Activated CD4-positive, alpha-beta memory T cell treated with anti-CD3 and anti-CD28 coated beads for 36 hours (primary cell): ENCODE results near the gene GARS1. TPM values are rescaled to one million over a fixed set of nuclear protein-coding genes. Genes with fewer than 3 reads are reported as not detected.
"Not testable (repeated sequence)": the region's sequence is repeated elsewhere in the genome, so short reads cannot be mapped to it uniquely, and the experiment has no call there.

ENCODE experiments used
- CTCF ChIA-PET: fragments of 350-600 bp; sonication (Branson Sonifier 250); formaldehyde crosslinking; loops from one replicate; lab custom pipeline; 2021; ENCODE audit warnings: antibody characterized with exemption, inconsistent platforms; lab: Charles Lee
- POLR2A ChIA-PET: fragments of 350-600 bp; sonication (Branson Sonifier 250); formaldehyde crosslinking; loops from one replicate; lab custom pipeline; 2021; ENCODE audit warnings: antibody characterized with exemption; lab: Charles Lee
- DNase-seq: peaks from one replicate; pipeline ENCODE4 v3.0.0-alpha.2; 2020
- H3K27ac Mint-ChIP-seq: one replicate; pipeline ENCODE4 v1.8.0; 2021; ENCODE audit warnings: mixed read lengths
- H3K27me3 Mint-ChIP-seq: one replicate; pipeline ENCODE4 v1.8.0; 2021; ENCODE audit warnings: mixed read lengths
- H3K36me3 Mint-ChIP-seq: one replicate; pipeline ENCODE4 v1.8.0; 2021; ENCODE audit warnings: mixed read lengths
- H3K4me1 Mint-ChIP-seq: one replicate; pipeline ENCODE4 v1.8.0; 2021; ENCODE audit warnings: low read depth, mixed read lengths
- H3K4me3 Mint-ChIP-seq: one replicate; pipeline ENCODE4 v1.8.0; 2021; ENCODE audit warnings: mild to moderate bottlenecking, mixed read lengths
- H3K9me3 Mint-ChIP-seq: one replicate; pipeline ENCODE4 v1.8.0; 2021; ENCODE audit warnings: mixed read lengths
- intact Hi-C: fragments of 100-400 bp; cut with micrococcal nuclease; formaldehyde crosslinking; loops from one replicate; pipeline ENCODE4 v1.15.1; 2023
- total RNA-seq, 2 experiments: library from RNA; stranded (reverse); gene quantifications; one replicate each; pipeline ENCODE4 v1.2.3, GENCODE V29; 2021

Gene GARS1
- total RNA-seq, 2 experiments from 2014 or later, result 345 to 368 TPM

GRCh38 chr7:30575910-30576309 lies 18.8 kb upstream of the GARS1 start:
- DNase-seq, result no peak
- Mint-ChIP-seq H3K4me3 (no peak overlapping the region), H3K36me3 (peaks cover 42% of the 10 kb centered on the region), H3K27ac (no peak overlapping the region), H3K4me1 (no peaks in the 10 kb centered on the region), H3K27me3 (no peaks in the 10 kb centered on the region), H3K9me3 (peaks cover 9% of the 10 kb centered on the region)
- ChIA-PET CTCF (no interaction called here), POLR2A (no interaction called here)
- intact Hi-C loops, result no loop called here

- no peaks in the 10 kb centered on the region for H3K27me3 Mint-ChIP-seq
- peaks cover 43% of the 10 kb centered on the region for H3K36me3 Mint-ChIP-seq
- POLR2A ChIA-PET, result no interaction called here
- no peak overlapping the region for H3K27ac Mint-ChIP-seq
- no peaks in the 10 kb centered on the region for H3K4me1 Mint-ChIP-seq
- intact Hi-C loops, result no loop called here
- no peak for DNase-seq
- no peak overlapping the region for H3K4me3 Mint-ChIP-seq
- CTCF ChIA-PET, result no interaction called here
- peaks cover 4% of the 10 kb centered on the region for H3K9me3 Mint-ChIP-seq
Measured at GRCh38 chr7:30583181-30583580, 11.5 kb upstream of the GARS1 start.

GRCh38 chr7:30584415-30584814 lies 10.3 kb upstream of the GARS1 start:
- ChIA-PET POLR2A (no interaction called here), CTCF (no interaction called here)
- no peak for DNase-seq
- Mint-ChIP-seq H3K9me3 (peaks cover 4% of the 10 kb centered on the region), H3K4me3 (no peak overlapping the region), H3K27me3 (no peaks in the 10 kb centered on the region), H3K4me1 (no peaks in the 10 kb centered on the region), H3K27ac (no peak overlapping the region), H3K36me3 (peaks cover 34% of the 10 kb centered on the region)
- intact Hi-C loops, result no loop called here

GRCh38 chr7:30584965-30585364 lies 9.7 kb upstream of the GARS1 start:
- Mint-ChIP-seq H3K4me1 (no peaks in the 10 kb centered on the region), H3K9me3 (peaks cover 4% of the 10 kb centered on the region), H3K27me3 (no peaks in the 10 kb centered on the region), H3K4me3 (no peak overlapping the region), H3K36me3 (peaks cover 34% of the 10 kb centered on the region), H3K27ac (no peak overlapping the region)
- DNase-seq, result no peak
- CTCF ChIA-PET, result interaction anchor here (0.7 kb wide), 1 partner anchor 155 kb away, joined by 3 read pairs; no protein-coding TSS in a partner anchor
- intact Hi-C loops, result no loop called here
- POLR2A ChIA-PET, result no interaction called here

DNA sequence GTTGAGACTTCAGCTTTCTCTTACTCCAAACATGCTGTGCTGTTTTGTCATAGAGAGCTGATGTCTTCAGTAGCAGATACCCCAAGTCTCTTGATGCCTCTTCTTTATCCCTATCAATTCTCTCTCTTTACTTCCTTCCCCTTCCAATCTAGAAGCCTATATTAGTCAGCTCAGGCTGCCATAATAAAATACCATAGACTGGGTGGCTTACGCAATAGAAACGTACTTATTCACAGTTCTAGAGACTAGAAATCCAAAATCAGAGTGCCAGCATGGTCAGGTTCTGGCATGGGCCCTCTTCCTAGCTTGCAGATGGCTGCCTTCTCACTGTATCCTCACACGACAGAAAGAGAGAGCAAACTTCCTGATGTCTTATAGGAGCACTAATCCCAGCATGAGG lies 9.0 kb upstream of the GARS1 start:
- intact Hi-C loops, result no loop called here
- Mint-ChIP-seq H3K36me3 (peaks cover 29% of the 10 kb centered on the region), H3K27me3 (no peaks in the 10 kb centered on the region), H3K27ac (no peak overlapping the region), H3K4me3 (no peak overlapping the region), H3K4me1 (peaks cover 1% of the 10 kb centered on the region), H3K9me3 (peaks cover 4% of the 10 kb centered on the region)
- POLR2A ChIA-PET, result no interaction called here
- CTCF ChIA-PET, result no interaction called here
- no peak for DNase-seq

GRCh38 chr7:30587547-30587946 lies 7.1 kb upstream of the GARS1 start:
- Mint-ChIP-seq H3K36me3 (peaks cover 20% of the 10 kb centered on the region), H3K4me1 (peaks cover 16% of the 10 kb centered on the region)
- H3K27me3 Mint-ChIP-seq, H3K9me3 Mint-ChIP-seq, CTCF ChIA-PET, H3K4me3 Mint-ChIP-seq, H3K27ac Mint-ChIP-seq, DNase-seq, intact Hi-C loops, POLR2A ChIA-PET: not testable (repeated sequence)

DNA sequence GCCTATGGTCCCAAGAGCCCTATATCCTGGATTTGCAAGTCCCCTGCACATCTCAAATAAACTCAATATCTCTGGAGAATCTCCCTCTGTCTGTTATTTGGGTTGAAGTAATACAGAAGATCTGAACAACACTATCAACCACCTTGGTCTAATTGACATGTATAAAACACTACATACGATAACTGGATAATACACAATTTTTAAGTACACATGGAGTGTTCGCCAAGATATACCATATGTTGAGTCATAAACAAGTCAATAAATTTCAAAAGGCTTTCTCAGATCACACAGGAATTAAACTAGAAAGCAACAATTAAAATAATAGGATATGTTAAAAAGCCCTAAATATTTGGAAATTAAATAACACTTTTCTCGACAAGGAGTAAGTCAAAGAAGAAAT lies 5.6 kb upstream of the GARS1 start:
- CTCF ChIA-PET, result interaction anchor here (0.8 kb wide), 1 partner anchor 44 kb away, joined by 3 read pairs; no protein-coding TSS in a partner anchor
- H3K27me3 Mint-ChIP-seq, result no peaks in the 10 kb centered on the region

DNA sequence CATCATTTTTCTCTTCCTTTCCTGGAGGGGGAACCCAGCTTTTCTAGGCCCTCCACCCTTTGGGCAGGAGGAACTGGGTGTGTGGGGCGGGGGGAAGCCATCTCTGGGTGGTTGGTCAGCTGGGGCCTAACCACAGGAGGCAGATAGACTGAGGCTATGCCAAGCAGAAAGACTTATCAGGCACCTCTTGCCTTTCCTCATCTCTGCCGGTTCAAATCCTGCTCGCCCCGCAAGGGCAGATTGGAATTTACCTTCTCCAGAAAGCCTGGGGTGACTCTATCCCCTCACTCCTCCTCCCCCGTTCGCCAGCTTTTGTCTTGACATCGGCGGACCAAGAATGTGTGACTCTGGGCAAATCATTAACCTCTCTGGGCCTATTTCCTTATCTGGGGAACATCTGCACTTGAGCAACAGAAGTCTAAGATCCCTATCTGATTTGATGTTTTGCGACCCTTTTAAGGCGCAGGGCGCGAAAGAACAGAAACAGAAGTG lies 584 bp upstream of the GARS1 start:
- Mint-ChIP-seq H3K4me1 (peaks cover 53% of the 10 kb centered on the region), H3K4me3 (peak overlapping the region; percentile 99), H3K27me3 (no peaks in the 10 kb centered on the region), H3K27ac (peak overlapping the region; percentile 95), H3K9me3 (no peaks in the 10 kb centered on the region), H3K36me3 (peaks cover 43% of the 10 kb centered on the region)
- CTCF ChIA-PET, result interaction anchor here (0.8 kb wide), 2 partner anchors 28 to 430 kb away, joined by 4 read pairs; no protein-coding TSS in a partner anchor
- DNase-seq, result peak; percentile 58
- intact Hi-C loops, result loop anchor here (1.0 to 10.0 kb wide), 5 partner anchors 89 to 1901 kb away; partner anchors contain the start of genes AVL9, FKBP14, GGCT and LSM5
- POLR2A ChIA-PET, result interaction anchor here (0.6 to 1.4 kb wide), 5 partner anchors 9 to 115 kb away, joined by 3 to 7 read pairs (median 4); partner anchors contain the start of gene NOD1

More for the DNA sequence above, 5.6 kb upstream of the GARS1 start:
- intact Hi-C loops, result no loop called here
- peaks cover 30% of the 10 kb centered on the region for H3K4me1 Mint-ChIP-seq
- H3K27ac Mint-ChIP-seq, result no peak overlapping the region
- peaks cover 18% of the 10 kb centered on the region for H3K36me3 Mint-ChIP-seq
- no peak for DNase-seq
- POLR2A ChIA-PET, result no interaction called here
- peaks cover 4% of the 10 kb centered on the region for H3K9me3 Mint-ChIP-seq
- H3K4me3 Mint-ChIP-seq, result no peak overlapping the region

DNA sequence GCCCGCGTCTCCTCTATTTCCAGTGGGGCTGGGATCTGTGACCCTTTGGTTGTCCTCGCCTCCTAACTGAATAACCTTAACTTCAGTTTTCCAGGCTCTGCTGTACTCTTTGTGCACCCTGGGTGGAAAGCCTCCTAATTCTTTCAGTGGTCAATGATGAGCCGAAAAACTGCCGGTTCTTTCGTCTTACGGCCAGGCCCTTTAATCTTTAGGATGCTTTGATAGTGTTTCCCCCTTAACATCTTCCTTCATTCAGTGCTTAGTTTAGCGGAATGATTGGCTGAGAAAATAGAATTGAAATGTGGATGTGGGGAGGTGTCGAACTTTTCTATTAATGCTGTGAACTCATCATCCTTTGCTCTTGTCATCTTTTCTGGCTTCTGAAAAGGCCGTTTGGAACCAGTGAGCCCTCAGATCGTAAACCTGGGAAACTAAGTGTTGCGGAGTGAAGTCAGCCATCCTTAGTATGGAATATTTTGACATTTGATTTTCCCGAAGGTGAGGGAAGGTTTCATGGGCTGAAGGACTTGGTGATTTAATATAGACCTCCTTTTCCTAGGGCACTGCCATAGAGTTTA lies 847 bp downstream of the GARS1 start:
- no peak for DNase-seq
- ChIA-PET CTCF (interaction anchor here (1.2 kb wide), 1 partner anchor 46 kb away, joined by 3 read pairs; no protein-coding TSS in a partner anchor), POLR2A (no interaction called here)
- Mint-ChIP-seq H3K27me3 (no peaks in the 10 kb centered on the region), H3K4me1 (peaks cover 52% of the 10 kb centered on the region), H3K27ac (peak overlapping the region; percentile 95), H3K36me3 (peaks cover 53% of the 10 kb centered on the region), H3K4me3 (peak overlapping the region; percentile 99), H3K9me3 (no peaks in the 10 kb centered on the region)
- intact Hi-C loops, result loop anchor here (1.0 to 10.0 kb wide), 4 partner anchors 9 to 1899 kb away; partner anchors contain the start of genes AVL9, GGCT and LSM5

DNA sequence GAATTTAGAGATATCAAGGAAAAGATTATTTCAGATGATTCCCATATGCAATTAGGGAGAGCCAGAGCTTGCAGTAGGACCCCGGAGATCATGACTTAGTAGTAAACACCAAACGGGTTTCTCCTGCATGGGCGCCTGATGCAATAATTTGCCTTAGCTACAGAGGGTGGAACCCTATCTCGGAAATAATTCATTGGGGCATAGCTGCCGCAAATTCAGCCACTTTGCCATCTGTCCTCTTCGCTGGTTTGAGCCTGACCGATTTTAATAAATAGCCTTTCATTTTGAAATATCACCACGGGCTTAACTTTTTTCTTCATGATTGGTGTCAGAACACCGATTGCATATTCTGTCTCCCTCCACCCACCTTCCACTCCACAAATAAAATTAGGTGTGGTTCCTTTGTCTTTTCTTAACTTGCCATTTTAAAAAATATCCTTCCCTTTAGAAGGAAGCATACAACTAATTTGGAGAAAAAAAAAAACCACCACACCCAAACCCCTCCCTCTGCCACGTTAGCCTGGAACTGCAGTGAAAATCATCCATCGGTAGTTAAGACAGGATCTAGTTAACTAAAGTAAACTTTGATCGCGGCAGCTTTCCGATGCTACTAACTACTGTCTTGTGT lies 1.4 kb downstream of the GARS1 start:
- peak; percentile 34 for DNase-seq
- ChIA-PET CTCF (interaction anchor here (1.1 to 1.5 kb wide), 3 partner anchors 31 to 144 kb away, joined by 3 read pairs; no protein-coding TSS in a partner anchor), POLR2A (interaction anchor here (1.2 kb wide), 1 partner anchor 17 kb away, joined by 3 read pairs; no protein-coding TSS in a partner anchor)
- Mint-ChIP-seq H3K4me3 (peak overlapping the region; percentile 99), H3K9me3 (no peaks in the 10 kb centered on the region), H3K36me3 (peaks cover 58% of the 10 kb centered on the region), H3K27ac (peak overlapping the region; percentile 95), H3K4me1 (peaks cover 54% of the 10 kb centered on the region), H3K27me3 (no peaks in the 10 kb centered on the region)
- intact Hi-C loops, result loop anchor here (1.0 to 10.0 kb wide), 2 partner anchors 8 to 1899 kb away; partner anchors contain the start of genes AVL9 and LSM5

- H3K4me3 Mint-ChIP-seq, result peak overlapping the region; percentile 99
- peak overlapping the region; percentile 95 for H3K27ac Mint-ChIP-seq
- peaks cover 64% of the 10 kb centered on the region for H3K36me3 Mint-ChIP-seq
- CTCF ChIA-PET, result interaction anchor here (1.1 to 1.5 kb wide), 3 partner anchors 32 to 143 kb away, joined by 3 read pairs; no protein-coding TSS in a partner anchor
- H3K9me3 Mint-ChIP-seq, result no peaks in the 10 kb centered on the region
- intact Hi-C loops, result loop anchor here (1.0 to 10.0 kb wide), 2 partner anchors 8 to 1898 kb away; partner anchors contain the start of genes AVL9 and LSM5
- POLR2A ChIA-PET, result interaction anchor here (1.2 kb wide), 1 partner anchor 16 kb away, joined by 3 read pairs; no protein-coding TSS in a partner anchor
- H3K27me3 Mint-ChIP-seq, result no peaks in the 10 kb centered on the region
- DNase-seq, result no peak
- peaks cover 48% of the 10 kb centered on the region for H3K4me1 Mint-ChIP-seq
Measured at GRCh38 chr7:30596721-30597120, 2.0 kb downstream of the GARS1 start.
